SK-N-MC (cell line): ENCODE measurements around the gene CHMP5.

ENCODE experiments used
- EZH2 ChIP-seq: fragments of 200-600 bp; sonication (generic); IDR thresholded peaks from one replicate; pipeline ENCODE4 v1.6.1; 2017; ENCODE audit warnings: antibody characterized with exemption
- POLR2AphosphoS5 ChIP-seq: IDR thresholded peaks from 2 replicates; pipeline ENCODE4 v1.6.1; 2012; ENCODE audit warnings: mild to moderate bottlenecking, low read depth, low read length, borderline replicate concordance

DNA sequence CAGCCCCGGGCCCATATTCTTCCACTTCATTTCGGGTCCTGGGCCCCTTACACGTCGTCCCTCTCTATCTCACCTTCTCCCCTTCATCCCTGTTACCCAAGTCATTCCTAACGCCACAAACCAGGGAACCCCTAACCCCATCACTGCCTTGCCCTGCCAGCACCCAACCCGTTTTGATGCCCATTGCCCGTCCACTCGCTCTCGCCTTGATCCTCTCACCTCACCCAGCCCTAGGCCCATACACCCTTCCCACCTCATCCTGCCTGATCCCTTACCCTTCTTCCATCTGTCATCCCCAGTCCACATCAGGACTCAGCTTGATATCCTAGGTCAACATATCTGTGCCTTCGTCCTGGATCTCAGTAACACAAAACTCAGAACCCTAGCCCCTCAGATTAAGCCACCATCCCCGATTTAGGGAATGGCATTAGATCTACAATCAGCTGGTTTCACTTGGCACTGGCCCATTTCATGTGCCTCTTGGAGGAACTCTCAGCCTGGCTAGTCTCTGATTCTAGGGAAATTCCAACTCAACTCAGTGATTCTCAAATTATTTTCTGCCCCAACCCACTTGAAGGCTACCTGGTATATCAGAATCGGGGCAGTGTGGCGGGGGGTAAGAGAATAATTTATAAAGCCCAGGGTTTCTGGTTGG, 489 bp downstream of the CHMP5 start:
- TF ChIP-seq POLR2AphosphoS5 (no peak), EZH2 (no peak)
